WTC11 (cell line): ENCODE measurements around the gene QTRT2.

ENCODE experiments used
- ATF1 ChIP-seq: sonication (generic); formaldehyde crosslinking; IDR thresholded peaks from 2 replicates; pipeline ENCODE4 v1.8.1; 2023; ENCODE audit warnings: mild to moderate bottlenecking, moderate library complexity, missing genetic modification reagents
- ATF3 ChIP-seq: sonication (generic); formaldehyde crosslinking; conservative IDR thresholded peaks from 2 replicates; pipeline ENCODE4 v1.8.1; 2022; ENCODE audit warnings: mild to moderate bottlenecking, missing genetic modification reagents
- CREB1 ChIP-seq: sonication (generic); formaldehyde crosslinking; IDR thresholded peaks from 2 replicates; pipeline ENCODE4 v1.8.0; 2023; ENCODE audit warnings: mild to moderate bottlenecking, missing genetic modification reagents
- CTCF ChIP-seq: fragments of 200-600 bp; IDR thresholded peaks from 2 replicates; pipeline ENCODE4 v1.8.0; 2022; ENCODE audit warnings: antibody characterized with exemption
- E2F4 ChIP-seq: sonication (generic); formaldehyde crosslinking; IDR thresholded peaks from 2 replicates; pipeline ENCODE4 v1.8.1; 2022; ENCODE audit warnings: low read depth, mild to moderate bottlenecking, moderate library complexity, missing genetic modification reagents, borderline replicate concordance
- GTF2I ChIP-seq: fragments of 250-450 bp; sonication (Bioruptor Pico); conservative IDR thresholded peaks from 2 replicates; pipeline ENCODE4 v1.4.0; 2021; ENCODE audit warnings: mild to moderate bottlenecking
- MAX ChIP-seq: sonication (generic); formaldehyde crosslinking; IDR thresholded peaks from 2 replicates; pipeline ENCODE4 v1.8.0; 2022; ENCODE audit warnings: mild to moderate bottlenecking, missing genetic modification reagents
- RELA ChIP-seq: sonication (generic); formaldehyde crosslinking; IDR thresholded peaks from 2 replicates; pipeline ENCODE4 v1.8.1; 2022; ENCODE audit warnings: missing genetic modification reagents, mild to moderate bottlenecking, borderline replicate concordance
- ZBTB21 ChIP-seq: sonication (generic); formaldehyde crosslinking; IDR thresholded peaks from 2 replicates; pipeline ENCODE4 v1.8.1; 2023; ENCODE audit warnings: mild to moderate bottlenecking, missing genetic modification reagents, borderline replicate concordance
- ZNF396 ChIP-seq: fragments of 250-450 bp; sonication (Bioruptor Pico); IDR thresholded peaks from 2 replicates; pipeline ENCODE4 v1.8.0; 2021; ENCODE audit warnings: mild to moderate bottlenecking, moderate library complexity, borderline replicate concordance
- ZNF425 ChIP-seq: fragments of 250-450 bp; sonication (Bioruptor Pico); conservative IDR thresholded peaks from 2 replicates; pipeline ENCODE4 v1.9.0; 2021; ENCODE audit warnings: mild to moderate bottlenecking

GRCh38 chr3:114079761-114080160 is 23.2 kb downstream of the QTRT2 start:
- TF ChIP-seq CREB1 (CRISPR knock-in tag), result no peak
- TF ChIP-seq CTCF, result no peak
- TF ChIP-seq ATF3 (CRISPR knock-in tag), result no peak
- no peak for TF ChIP-seq GTF2I
- no peak for TF ChIP-seq ZNF396 (CRISPR knock-in tag)
- no peak for TF ChIP-seq MAX (CRISPR knock-in tag)
- no peak for TF ChIP-seq RELA (CRISPR knock-in tag)
- no peak for TF ChIP-seq E2F4
- no peak for TF ChIP-seq ATF1 (CRISPR knock-in tag)
- no peak for TF ChIP-seq ZBTB21 (CRISPR knock-in tag)
- TF ChIP-seq ZNF425 (CRISPR knock-in tag), result no peak
